HG03442 (cell line): Measurements from ENCODE around the gene MYOM1.
"Not testable (repeated sequence)": the region's sequence is repeated elsewhere in the genome, so short reads cannot be mapped to it uniquely, and the experiment has no call there.

Source experiments
- ATAC-seq: cut with Tn5 transposase; IDR thresholded peaks from one replicate; pipeline ENCODE4 v1.9.1; 2021; ENCODE audit warnings: mild to moderate bottlenecking, moderate library complexity; ENCODE audit not compliant: unreplicated experiment

MYOM1 gene

GRCh38 chr18:3061581-3062312, 158.0 kb downstream of the MYOM1 start:
- peak; percentile 46 for ATAC-seq

- peak; percentile 38 for ATAC-seq
These were observed 158.8 kb downstream of the MYOM1 start for GRCh38 chr18:3060667-3061580.

DNA sequence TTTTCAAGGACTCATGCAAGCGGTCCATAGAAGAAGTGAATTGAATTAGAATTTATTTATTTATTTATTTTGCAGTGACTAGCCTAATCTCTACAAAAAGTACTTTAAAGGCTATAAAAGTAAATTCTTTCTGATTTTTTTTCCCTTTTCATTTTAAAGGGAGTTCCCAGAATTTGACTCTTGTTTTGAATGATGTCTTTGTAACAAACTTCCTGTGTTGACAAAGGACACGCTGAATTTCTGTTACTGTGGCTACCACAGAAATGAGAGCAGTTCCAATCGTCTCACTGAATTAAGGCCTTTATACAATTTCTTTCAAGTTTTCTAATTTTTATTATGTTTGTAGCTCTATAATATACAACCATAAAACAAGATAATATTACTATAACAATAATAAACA, 160.5 kb downstream of the MYOM1 start:
- no peak for ATAC-seq

- ATAC-seq, result no peak
These were observed 161.2 kb downstream of the MYOM1 start for GRCh38 chr18:3058328-3059191.

DNA sequence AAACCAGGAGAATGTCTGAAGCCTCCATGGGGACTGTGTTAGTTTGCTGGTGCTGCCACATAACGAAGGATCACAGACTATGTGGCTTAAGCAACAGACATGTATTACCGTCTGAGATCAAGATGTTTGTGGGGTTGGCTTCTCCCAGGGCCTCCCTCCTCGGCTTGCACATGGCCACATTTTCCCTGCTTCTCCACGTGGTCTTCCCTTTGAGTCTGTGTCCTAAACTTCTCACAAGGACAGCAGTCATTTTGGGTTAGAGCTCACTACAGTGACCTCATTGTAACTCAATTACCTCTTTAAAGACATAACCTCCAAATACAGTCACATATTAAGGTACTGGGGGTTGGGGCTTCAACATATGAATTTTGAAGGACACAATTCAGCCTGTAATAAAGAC, 162.2 kb downstream of the MYOM1 start:
- no peak for ATAC-seq

DNA sequence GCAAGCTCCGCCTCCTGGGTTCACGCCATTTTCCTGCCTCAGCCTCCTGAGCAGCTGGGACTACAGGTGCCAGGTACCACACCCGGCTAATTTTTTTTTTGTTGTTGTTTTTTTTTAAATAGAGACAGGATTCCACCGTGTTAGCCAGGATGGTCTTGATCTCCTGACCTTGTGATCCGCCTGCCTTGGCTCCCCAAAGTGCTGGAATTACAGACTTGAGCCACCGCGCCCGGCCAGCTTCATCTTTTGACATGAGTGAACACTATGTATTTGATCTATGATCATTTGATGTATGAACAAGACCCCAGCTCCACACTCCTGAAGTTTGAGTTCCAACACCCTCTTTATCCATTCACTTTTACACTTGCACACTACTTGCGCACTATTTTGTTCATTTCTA, 163.5 kb downstream of the MYOM1 start:
- ATAC-seq, result no peak

DNA sequence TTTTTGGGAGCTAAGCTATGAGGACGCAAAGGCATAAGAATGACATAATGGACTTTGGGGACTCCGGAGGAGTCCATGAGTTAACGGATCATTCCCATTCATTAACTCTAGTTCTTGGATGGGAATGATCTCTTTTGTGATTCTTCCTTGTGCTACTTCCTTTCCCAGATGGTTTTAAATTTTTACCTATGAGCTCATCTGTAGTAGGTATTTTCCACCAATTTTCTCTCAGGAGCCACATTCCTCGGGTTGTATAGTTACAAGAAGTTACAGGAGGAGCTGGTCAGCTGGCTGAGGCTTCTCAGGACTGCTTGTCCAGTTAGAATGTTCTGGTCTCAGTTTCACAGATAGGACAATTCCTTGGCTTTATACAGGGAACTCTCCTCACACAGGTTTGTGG, 164.0 kb downstream of the MYOM1 start:
- no peak for ATAC-seq

GRCh38 chr18:3055186-3055728, 164.5 kb downstream of the MYOM1 start:
- no peak for ATAC-seq

- ATAC-seq, result no peak
These were observed 165.0 kb downstream of the MYOM1 start for GRCh38 chr18:3054780-3055179.

DNA sequence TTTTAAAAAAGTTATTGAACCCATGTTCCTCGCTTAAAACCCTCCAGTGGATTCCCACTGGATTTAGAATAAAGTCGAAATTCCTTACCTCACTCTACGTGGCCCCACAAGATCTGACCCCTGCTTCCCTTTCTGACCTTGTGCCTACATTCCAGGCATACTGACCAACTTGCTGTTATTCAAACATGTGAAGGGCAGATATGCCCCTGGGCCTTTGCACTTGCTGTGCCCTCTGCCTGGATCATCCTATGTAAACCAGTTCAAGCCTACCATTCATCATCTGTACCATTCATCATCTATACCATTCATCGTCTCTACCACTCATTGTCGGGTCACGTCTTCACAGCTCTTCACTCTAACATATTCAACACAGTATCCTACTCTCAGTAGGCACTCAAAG, 165.6 kb downstream of the MYOM1 start:
- ATAC-seq, result no peak

DNA sequence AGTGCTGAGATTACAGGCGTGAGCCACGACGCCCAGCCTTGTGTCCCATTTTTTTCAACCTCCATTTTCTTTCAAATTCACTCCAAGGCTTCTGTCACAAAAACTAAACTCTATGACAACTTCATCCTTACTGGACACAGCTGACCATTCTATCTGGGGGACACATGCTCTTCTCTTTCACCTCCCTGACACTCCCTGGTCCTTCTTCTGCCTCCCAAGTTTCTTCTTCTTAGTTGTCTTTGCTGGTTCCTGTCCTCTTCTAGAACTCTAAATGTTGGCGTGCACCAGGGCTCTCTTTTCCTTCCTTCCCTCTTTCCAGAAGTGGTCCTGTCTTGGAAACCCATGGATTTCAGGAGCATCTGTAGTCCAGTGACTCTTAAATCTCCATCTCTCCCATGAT, 166.7 kb downstream of the MYOM1 start:
- ATAC-seq, result no peak

DNA sequence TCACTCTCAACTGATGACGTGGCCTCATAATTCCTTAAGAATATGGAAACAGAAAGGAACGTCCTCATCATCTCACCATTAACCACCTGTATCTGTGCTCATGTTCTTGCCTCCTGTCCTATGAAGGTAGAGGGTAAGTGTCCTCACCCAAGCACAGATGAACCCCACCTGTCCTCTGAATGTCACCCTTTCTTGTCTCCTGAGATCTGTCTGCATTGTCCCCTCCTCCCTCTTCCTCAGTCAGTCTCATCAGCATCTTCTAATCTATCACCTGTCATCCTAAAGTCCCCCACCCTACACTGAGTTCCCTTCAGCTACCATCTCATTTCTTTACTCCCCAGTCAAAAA, 167.4 kb downstream of the MYOM1 start:
- ATAC-seq, result no peak

- no peak for ATAC-seq
These were observed 167.9 kb downstream of the MYOM1 start for GRCh38 chr18:3051718-3052410.

DNA sequence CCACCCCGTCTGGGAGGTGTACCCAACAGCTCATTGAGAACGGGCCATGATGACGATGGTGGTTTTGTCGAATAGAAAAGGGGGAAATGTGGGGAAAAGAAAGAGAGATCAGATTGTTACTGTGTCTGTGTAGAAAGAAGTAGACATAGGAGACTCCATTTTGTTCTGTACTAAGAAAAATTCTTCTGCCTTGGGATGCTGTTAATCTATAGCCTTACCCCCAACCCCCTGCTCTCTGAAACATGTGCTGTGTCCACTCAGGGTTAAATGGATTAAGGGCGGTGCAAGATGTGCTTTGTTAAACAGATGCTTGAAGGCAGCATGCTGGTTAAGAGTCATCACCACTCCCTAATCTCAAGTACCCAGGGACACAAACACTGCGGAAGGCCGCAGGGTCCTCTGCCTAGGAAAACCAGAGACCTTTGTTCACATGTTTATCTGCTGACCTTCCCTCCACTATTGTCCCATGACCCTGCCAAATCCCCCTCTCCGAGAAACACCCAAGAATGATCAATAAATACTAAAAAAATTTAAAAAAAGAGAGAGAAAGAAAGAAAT, 169.8 kb downstream of the MYOM1 start:
- not testable (repeated sequence) for ATAC-seq

DNA sequence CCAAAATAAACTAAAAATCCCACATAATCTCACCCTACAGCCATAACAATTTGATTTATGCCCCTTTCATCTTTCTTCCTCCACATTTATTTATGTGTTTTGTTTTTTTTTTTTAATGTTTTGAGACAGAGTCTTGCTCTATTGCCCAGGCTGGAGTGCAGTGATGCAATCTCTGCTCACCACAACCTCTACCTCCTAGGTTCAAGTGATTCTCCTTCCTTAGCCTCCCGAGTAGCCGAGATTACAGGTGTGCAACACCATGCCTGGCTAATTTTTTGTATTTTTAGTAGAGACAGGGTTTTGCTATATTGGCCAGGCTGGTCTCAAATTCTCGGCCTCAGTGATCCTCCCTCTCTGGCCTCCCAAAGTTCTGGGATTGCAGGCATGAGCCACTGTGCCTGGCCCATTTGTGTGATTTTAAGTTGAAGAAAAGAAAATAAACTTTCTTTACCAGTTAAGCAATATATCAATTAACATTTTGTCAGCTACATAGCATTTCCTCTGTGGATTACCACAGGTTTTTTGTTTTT, 170.9 kb downstream of the MYOM1 start:
- ATAC-seq, result no peak

DNA sequence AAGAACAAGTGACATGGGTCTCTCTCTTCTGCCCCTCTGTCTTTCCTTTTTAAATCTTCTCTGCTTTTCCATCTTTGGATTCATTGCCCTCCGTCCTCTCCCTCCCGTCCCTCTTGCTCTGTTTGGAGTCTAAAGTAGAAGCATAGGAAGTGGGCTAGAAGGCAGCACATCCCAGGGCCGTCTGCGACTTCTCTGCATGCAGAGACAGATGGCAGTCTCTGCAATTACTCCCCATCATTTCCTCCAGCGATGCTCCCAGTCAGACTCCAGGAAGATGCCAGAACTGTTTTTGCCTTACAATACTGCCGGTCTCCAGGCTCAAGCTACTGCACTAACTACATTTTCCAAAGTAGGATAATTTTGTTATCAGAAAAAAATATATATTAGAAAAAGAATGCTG, 171.6 kb downstream of the MYOM1 start:
- no peak for ATAC-seq

DNA sequence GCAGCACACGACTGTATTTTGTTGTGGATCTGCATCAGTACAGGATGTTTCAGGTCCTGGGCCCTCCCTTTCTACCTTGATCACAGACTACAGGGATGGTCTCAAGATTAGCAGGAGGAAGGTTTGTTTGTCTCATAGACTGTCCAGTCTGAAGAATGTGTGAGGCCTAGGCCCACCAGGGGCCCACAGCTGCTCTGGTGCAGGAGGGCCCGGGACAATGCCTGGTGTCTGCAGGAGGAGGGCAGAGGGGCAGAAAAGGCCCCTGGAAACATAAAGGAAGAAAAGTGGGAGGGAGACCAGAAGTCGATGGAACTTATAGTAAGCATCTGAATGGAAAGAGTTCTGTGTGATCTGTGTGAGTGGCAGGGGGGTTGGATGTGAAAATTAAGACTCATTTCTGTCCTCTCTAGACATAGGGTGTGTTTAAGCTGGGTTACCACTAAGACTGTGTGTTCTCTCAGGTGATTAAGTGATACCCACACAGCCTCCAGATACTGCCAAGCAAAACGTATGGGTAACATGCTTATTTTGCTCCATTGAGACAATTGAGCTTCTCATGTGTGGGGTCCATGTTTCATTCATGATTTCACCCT, 173.5 kb downstream of the MYOM1 start:
- peak; percentile 92 for ATAC-seq

DNA sequence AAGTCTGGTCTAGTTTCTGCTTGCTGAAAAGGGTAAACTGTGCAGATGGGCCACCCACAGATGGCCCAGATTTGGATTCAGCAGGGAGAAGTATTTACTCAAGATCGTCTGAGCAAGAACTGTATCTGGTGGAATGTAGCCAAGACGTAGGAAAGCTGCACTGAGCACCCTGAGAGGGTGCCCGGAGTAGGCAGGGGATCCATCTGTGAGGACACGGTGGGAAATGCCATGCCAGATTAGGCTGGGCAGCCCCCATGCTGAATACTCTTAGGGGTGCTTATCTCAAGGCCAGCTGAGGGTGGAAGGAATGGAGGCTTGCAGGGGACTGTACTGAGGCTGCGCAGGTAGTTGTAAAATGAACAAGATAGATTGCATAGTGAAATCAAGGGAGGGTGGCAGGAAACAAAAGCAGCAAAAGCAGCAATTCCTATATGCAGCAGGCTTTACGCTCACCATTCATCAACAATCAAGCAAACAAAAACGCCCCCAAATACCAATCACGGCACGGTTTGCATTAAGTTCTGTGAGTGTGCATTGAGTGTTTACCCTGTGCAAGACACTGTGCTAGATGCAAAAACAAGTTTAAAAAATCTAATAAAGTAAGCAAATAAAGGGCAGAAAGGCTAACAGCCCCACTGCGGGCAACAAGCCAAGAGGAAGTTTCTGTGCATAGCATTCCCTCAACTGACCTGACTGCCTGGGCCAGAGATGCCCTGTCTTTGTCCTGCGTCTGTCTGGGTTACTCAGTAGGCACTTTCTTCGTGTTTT, 174.7 kb downstream of the MYOM1 start:
- ATAC-seq, result no peak

- ATAC-seq, result no peak
These were observed 177.4 kb downstream of the MYOM1 start for GRCh38 chr18:3042379-3042778.
